Keratinocyte (primary cell): ENCODE measurements around the gene PPP1R1C.

Experiments used
- CTCF ChIP-seq, 3 experiments: IDR thresholded peaks in 1 of 3; conservative IDR thresholded peaks in 1 of 3; optimal IDR thresholded peaks in 1 of 3; 2 replicates in 2 of 3; 3 replicates in 1 of 3; pipeline versions ENCODE3 to v1.5.1; 2011; ENCODE audit warnings: low read length in 3 of 3, mild to moderate bottlenecking in 3 of 3, moderate library complexity in 2 of 3, control low read depth in 1 of 3, inconsistent platforms in 1 of 3; ENCODE audit not compliant: insufficient read depth in 2 of 3; ENCODE audit errors: extremely low read depth in 1 of 3
- EZH2 ChIP-seq: IDR thresholded peaks from one replicate; pipeline ENCODE4 v1.6.1; 2012; ENCODE audit warnings: inconsistent platforms, mild to moderate bottlenecking, low read length, moderate library complexity

- no peak for TF ChIP-seq CTCF (optimal IDR thresholded peaks at IDR 0.05 in 1 of 3, IDR thresholded peaks at IDR 0.05 in 1 of 3, conservative IDR thresholded peaks at IDR 0.05 in 1 of 3; ENCODE audit: extremely low read depth in 1 of 3, insufficient read depth in 2 of 3, low read length in 3 of 3)
- no peak for TF ChIP-seq EZH2
Measured at GRCh38 chr2:181952404-181953226, 33.0 kb upstream of the PPP1R1C start.
